HepG2 (cell line): Measurements from ENCODE around the gene ANKRD52. TPM values are rescaled to one million over a fixed set of nuclear protein-coding genes. Genes with fewer than 3 reads are reported as not detected.
A peak's percentile ranks its signal among the peaks of the same experiment; 100 is the strongest.

Experiments
- HIVEP1 ChIP-seq: sonication (generic); formaldehyde crosslinking; IDR thresholded peaks from 2 replicates; pipeline ENCODE4 v1.4.0; 2020; ENCODE audit warnings: mild to moderate bottlenecking, missing genetic modification reagents
- HOXA5 ChIP-seq: sonication (generic); formaldehyde crosslinking; IDR thresholded peaks from 2 replicates; pipeline ENCODE4 v1.4.0; 2020; ENCODE audit warnings: missing genetic modification reagents
- NFIC ChIP-seq: IDR thresholded peaks from 2 replicates; pipeline ENCODE4 v1.6.1; 2012; ENCODE audit warnings: mild to moderate bottlenecking, low read length, inconsistent platforms
- SIN3B ChIP-seq: fragments of 150-350 bp; IDR thresholded peaks from 2 replicates; pipeline ENCODE4 v1.6.1; 2014; ENCODE audit warnings: low read length
- STAG1 ChIP-seq: sonication (generic); formaldehyde crosslinking; IDR thresholded peaks from 2 replicates; pipeline ENCODE4 v1.4.0; 2020; ENCODE audit warnings: missing genetic modification reagents
- YY1 ChIP-seq: IDR thresholded peaks from 2 replicates; pipeline ENCODE4 v1.6.1; 2011; ENCODE audit warnings: low read length, low read depth, moderate library complexity, mild to moderate bottlenecking; ENCODE audit not compliant: insufficient read depth, insufficient replicate concordance
- polyA plus RNA-seq, 8 experiments: library from polyadenylated mRNA; depleted of rRNA in 3 of 8; stranded (reverse) in 7 of 8; unstranded in 1 of 8; fragments of >200 nt; fragmentation: Illumina TruSeq in 4 of 8; extraction: Trizol in 4 of 8; gene quantifications; 2 replicates each; pipeline versions ENCODE4 v1.2.1 to v1.2.3, GENCODE V29; 2011 to 2016; ENCODE audit warnings: low read depth in 4 of 8, missing spikeins in 1 of 8, mixed read lengths in 1 of 8; ENCODE audit not compliant: insufficient read depth in 1 of 8
- total RNA-seq, 5 experiments: library from RNA; depleted of rRNA; stranded (reverse); fragments of >200 nt; fragmentation: Illumina TruSeq; extraction: Trizol; gene quantifications; 2 replicates each; pipeline ENCODE4 v1.2.3, GENCODE V29; 2016; ENCODE audit warnings: low read depth in 1 of 5
- TF ChIP-seq, protein P1 (sequence below): sonication (generic); formaldehyde crosslinking; IDR thresholded peaks from 2 replicates; pipeline ENCODE4 v1.9.0; 2021; ENCODE audit warnings: mild to moderate bottlenecking, missing genetic modification reagents
- TF ChIP-seq, protein P2 (sequence below): sonication (generic); formaldehyde crosslinking; IDR thresholded peaks from 2 replicates; pipeline ENCODE4 v1.8.0; 2022; ENCODE audit warnings: missing genetic modification reagents, mild to moderate bottlenecking, moderate library complexity, borderline replicate concordance
- TF ChIP-seq, protein P3 (sequence below), 2 experiments: sonication (generic) in 1 of 2; formaldehyde crosslinking in 1 of 2; IDR thresholded peaks; 2 replicates each; pipeline versions ENCODE4 v1.4.0 to v1.6.1; 2018 to 2020; ENCODE audit warnings: missing genetic modification reagents in 2 of 2, borderline replicate concordance in 1 of 2, low read depth in 1 of 2, mild to moderate bottlenecking in 1 of 2, missing biosample characterization in 1 of 2
- TF ChIP-seq, protein P4 (sequence below): sonication (generic); formaldehyde crosslinking; IDR thresholded peaks from 2 replicates; pipeline ENCODE4 v1.4.0; 2020; ENCODE audit warnings: missing genetic modification reagents, borderline replicate concordance
- TF ChIP-seq, protein P5 (sequence below): sonication (generic); formaldehyde crosslinking; IDR thresholded peaks from 2 replicates; pipeline ENCODE4 v1.4.0; 2020; ENCODE audit warnings: missing genetic modification reagents

Gene ANKRD52
- total and polyA plus RNA-seq, 2 of the 13 experiments (the other 11 are each of a cell fraction or from before 2014, with no cell fraction given) = 7.8 to 9.2 TPM

DNA sequence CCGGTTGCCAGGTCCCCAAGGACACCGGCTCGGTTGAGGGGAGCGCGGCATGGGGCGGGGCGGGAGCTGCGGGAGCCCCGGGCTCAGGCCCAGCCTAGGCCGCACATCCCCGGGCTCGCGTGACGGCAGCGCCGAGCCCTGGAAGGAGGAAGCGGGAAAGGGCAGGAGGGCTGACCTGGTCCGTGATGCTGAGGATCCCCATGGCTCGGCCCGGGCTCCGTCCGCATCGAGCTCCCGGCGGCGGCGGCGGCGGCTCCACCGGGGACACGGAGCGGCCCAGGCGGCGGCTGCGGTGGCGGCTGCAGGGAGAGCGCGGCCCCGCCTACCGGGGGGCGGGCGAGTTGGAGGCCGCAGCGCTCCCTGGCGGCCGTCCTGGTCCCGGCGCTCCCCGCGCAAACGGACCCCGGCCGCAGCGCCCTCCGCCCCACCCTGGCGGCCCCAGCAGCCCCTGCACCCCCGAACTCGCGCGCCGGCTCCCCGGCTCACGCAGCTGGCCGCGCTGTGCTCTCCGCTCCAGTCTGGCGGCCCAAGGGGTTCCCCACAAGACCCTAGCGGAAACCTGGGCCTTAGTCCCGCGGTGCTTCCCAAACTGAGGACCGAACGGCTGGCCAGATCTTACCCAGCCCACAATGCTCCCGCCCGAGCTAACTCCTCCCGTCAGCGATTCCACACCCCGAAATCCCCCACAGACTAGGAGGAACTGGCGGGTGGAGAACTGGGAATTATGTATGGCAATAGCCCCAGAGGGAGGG is at the start of gene ANKRD52 (continued):
- TF ChIP-seq, protein P1, sequence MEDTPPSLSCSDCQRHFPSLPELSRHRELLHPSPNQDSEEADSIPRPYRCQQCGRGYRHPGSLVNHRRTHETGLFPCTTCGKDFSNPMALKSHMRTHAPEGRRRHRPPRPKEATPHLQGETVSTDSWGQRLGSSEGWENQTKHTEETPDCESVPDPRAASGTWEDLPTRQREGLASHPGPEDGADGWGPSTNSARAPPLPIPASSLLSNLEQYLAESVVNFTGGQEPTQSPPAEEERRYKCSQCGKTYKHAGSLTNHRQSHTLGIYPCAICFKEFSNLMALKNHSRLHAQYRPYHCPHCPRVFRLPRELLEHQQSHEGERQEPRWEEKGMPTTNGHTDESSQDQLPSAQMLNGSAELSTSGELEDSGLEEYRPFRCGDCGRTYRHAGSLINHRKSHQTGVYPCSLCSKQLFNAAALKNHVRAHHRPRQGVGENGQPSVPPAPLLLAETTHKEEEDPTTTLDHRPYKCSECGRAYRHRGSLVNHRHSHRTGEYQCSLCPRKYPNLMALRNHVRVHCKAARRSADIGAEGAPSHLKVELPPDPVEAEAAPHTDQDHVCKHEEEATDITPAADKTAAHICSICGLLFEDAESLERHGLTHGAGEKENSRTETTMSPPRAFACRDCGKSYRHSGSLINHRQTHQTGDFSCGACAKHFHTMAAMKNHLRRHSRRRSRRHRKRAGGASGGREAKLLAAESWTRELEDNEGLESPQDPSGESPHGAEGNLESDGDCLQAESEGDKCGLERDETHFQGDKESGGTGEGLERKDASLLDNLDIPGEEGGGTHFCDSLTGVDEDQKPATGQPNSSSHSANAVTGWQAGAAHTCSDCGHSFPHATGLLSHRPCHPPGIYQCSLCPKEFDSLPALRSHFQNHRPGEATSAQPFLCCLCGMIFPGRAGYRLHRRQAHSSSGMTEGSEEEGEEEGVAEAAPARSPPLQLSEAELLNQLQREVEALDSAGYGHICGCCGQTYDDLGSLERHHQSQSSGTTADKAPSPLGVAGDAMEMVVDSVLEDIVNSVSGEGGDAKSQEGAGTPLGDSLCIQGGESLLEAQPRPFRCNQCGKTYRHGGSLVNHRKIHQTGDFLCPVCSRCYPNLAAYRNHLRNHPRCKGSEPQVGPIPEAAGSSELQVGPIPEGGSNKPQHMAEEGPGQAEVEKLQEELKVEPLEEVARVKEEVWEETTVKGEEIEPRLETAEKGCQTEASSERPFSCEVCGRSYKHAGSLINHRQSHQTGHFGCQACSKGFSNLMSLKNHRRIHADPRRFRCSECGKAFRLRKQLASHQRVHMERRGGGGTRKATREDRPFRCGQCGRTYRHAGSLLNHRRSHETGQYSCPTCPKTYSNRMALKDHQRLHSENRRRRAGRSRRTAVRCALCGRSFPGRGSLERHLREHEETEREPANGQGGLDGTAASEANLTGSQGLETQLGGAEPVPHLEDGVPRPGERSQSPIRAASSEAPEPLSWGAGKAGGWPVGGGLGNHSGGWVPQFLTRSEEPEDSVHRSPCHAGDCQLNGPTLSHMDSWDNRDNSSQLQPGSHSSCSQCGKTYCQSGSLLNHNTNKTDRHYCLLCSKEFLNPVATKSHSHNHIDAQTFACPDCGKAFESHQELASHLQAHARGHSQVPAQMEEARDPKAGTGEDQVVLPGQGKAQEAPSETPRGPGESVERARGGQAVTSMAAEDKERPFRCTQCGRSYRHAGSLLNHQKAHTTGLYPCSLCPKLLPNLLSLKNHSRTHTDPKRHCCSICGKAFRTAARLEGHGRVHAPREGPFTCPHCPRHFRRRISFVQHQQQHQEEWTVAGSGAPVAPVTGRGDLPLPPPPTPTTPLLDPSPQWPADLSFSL (CRISPR knock-in tag) = no peak
- TF ChIP-seq HIVEP1 (CRISPR knock-in tag) = no peak
- peak; percentile 24; the same call in 1 of the 2 replicates for TF ChIP-seq STAG1
- TF ChIP-seq SIN3B = 0 out of 2 replicates have a peak, but pooled peaks have one; percentile 3
- TF ChIP-seq NFIC = no peak
- TF ChIP-seq, protein P2, sequence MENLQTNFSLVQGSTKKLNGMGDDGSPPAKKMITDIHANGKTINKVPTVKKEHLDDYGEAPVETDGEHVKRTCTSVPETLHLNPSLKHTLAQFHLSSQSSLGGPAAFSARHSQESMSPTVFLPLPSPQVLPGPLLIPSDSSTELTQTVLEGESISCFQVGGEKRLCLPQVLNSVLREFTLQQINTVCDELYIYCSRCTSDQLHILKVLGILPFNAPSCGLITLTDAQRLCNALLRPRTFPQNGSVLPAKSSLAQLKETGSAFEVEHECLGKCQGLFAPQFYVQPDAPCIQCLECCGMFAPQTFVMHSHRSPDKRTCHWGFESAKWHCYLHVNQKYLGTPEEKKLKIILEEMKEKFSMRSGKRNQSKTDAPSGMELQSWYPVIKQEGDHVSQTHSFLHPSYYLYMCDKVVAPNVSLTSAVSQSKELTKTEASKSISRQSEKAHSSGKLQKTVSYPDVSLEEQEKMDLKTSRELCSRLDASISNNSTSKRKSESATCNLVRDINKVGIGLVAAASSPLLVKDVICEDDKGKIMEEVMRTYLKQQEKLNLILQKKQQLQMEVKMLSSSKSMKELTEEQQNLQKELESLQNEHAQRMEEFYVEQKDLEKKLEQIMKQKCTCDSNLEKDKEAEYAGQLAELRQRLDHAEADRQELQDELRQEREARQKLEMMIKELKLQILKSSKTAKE (CRISPR knock-in tag) = no peak
- TF ChIP-seq, protein P3, sequence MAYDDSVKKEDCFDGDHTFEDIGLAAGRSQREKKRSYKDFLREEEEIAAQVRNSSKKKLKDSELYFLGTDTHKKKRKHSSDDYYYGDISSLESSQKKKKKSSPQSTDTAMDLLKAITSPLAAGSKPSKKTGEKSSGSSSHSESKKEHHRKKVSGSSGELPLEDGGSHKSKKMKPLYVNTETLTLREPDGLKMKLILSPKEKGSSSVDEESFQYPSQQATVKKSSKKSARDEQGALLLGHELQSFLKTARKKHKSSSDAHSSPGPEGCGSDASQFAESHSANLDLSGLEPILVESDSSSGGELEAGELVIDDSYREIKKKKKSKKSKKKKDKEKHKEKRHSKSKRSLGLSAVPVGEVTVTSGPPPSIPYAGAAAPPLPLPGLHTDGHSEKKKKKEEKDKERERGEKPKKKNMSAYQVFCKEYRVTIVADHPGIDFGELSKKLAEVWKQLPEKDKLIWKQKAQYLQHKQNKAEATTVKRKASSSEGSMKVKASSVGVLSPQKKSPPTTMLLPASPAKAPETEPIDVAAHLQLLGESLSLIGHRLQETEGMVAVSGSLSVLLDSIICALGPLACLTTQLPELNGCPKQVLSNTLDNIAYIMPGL (CRISPR knock-in tag; IDR thresholded peaks at IDR 0.05; ENCODE audit: borderline replicate concordance in 1 of 2, low read depth in 1 of 2) = peak; percentile 86 to 98
- TF ChIP-seq, protein P4, sequence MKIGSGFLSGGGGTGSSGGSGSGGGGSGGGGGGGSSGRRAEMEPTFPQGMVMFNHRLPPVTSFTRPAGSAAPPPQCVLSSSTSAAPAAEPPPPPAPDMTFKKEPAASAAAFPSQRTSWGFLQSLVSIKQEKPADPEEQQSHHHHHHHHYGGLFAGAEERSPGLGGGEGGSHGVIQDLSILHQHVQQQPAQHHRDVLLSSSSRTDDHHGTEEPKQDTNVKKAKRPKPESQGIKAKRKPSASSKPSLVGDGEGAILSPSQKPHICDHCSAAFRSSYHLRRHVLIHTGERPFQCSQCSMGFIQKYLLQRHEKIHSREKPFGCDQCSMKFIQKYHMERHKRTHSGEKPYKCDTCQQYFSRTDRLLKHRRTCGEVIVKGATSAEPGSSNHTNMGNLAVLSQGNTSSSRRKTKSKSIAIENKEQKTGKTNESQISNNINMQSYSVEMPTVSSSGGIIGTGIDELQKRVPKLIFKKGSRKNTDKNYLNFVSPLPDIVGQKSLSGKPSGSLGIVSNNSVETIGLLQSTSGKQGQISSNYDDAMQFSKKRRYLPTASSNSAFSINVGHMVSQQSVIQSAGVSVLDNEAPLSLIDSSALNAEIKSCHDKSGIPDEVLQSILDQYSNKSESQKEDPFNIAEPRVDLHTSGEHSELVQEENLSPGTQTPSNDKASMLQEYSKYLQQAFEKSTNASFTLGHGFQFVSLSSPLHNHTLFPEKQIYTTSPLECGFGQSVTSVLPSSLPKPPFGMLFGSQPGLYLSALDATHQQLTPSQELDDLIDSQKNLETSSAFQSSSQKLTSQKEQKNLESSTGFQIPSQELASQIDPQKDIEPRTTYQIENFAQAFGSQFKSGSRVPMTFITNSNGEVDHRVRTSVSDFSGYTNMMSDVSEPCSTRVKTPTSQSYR (CRISPR knock-in tag) = peak; percentile 60; the same call in 1 of the 2 replicates
- TF ChIP-seq, protein P5, sequence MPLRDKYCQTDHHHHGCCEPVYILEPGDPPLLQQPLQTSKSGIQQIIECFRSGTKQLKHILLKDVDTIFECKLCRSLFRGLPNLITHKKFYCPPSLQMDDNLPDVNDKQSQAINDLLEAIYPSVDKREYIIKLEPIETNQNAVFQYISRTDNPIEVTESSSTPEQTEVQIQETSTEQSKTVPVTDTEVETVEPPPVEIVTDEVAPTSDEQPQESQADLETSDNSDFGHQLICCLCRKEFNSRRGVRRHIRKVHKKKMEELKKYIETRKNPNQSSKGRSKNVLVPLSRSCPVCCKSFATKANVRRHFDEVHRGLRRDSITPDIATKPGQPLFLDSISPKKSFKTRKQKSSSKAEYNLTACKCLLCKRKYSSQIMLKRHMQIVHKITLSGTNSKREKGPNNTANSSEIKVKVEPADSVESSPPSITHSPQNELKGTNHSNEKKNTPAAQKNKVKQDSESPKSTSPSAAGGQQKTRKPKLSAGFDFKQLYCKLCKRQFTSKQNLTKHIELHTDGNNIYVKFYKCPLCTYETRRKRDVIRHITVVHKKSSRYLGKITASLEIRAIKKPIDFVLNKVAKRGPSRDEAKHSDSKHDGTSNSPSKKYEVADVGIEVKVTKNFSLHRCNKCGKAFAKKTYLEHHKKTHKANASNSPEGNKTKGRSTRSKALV (CRISPR knock-in tag) = 0 out of 2 replicates have a peak, but pooled peaks have one; percentile 17
- 0 out of 2 replicates have a peak, but pooled peaks have one; percentile 52 for TF ChIP-seq HOXA5
- TF ChIP-seq YY1 = peak; percentile 69
